Activated T-cell treated with anti-CD3 and anti-CD28 coated beads for 1 hour (primary cell): Measurements from ENCODE around the gene DGKI.

Experiments
- DNase-seq: peaks from one replicate; pipeline ENCODE4 v3.0.0-alpha.2; 2020; ENCODE audit warnings: low read depth

The DGKI gene

GRCh38 chr7:137407078-137407477 lies 439.7 kb downstream of the DGKI start:
- no peak for DNase-seq

- DNase-seq: no peak
Measured at GRCh38 chr7:137404660-137405317, 442.0 kb downstream of the DGKI start.

GRCh38 chr7:137403353-137403695 lies 443.4 kb downstream of the DGKI start:
- no peak for DNase-seq

- DNase-seq: no peak
Measured at GRCh38 chr7:137402536-137403352, 444.0 kb downstream of the DGKI start.

GRCh38 chr7:137399827-137400823 lies 446.6 kb downstream of the DGKI start:
- DNase-seq: no peak

GRCh38 chr7:137396051-137396450 lies 450.7 kb downstream of the DGKI start:
- DNase-seq: no peak

- no peak for DNase-seq
Measured at GRCh38 chr7:137395420-137395819, 451.4 kb downstream of the DGKI start.

GRCh38 chr7:137393570-137393969 lies 453.2 kb downstream of the DGKI start:
- no peak for DNase-seq

- DNase-seq: no peak
Measured at GRCh38 chr7:137390076-137390475, 456.7 kb downstream of the DGKI start.

- DNase-seq: no peak
Measured at GRCh38 chr7:137388916-137389315, 457.9 kb downstream of the DGKI start.

- no peak for DNase-seq
Measured at GRCh38 chr7:137386966-137387365, 459.8 kb downstream of the DGKI start.

GRCh38 chr7:137381045-137381444 lies 465.7 kb downstream of the DGKI start:
- DNase-seq: no peak

- DNase-seq: no peak
Measured at GRCh38 chr7:137373507-137373906, 473.3 kb downstream of the DGKI start.

GRCh38 chr7:137371616-137372015 lies 475.2 kb downstream of the DGKI start:
- DNase-seq: no peak

GRCh38 chr7:137366995-137367394 lies 479.8 kb downstream of the DGKI start:
- no peak for DNase-seq

- no peak for DNase-seq
Measured at GRCh38 chr7:137363683-137364082, 483.1 kb downstream of the DGKI start.

- no peak for DNase-seq
Measured at GRCh38 chr7:137360087-137360679, 486.6 kb downstream of the DGKI start.

GRCh38 chr7:137354961-137355360 lies 491.8 kb downstream of the DGKI start:
- no peak for DNase-seq

- DNase-seq: no peak
Measured at GRCh38 chr7:137354396-137354795, 492.4 kb downstream of the DGKI start.

- DNase-seq: no peak
Measured at GRCh38 chr7:137351941-137352340, 494.8 kb downstream of the DGKI start.

GRCh38 chr7:137345799-137346449 lies 500.9 kb downstream of the DGKI start:
- no peak for DNase-seq
